H1 (cell line): Measurements from ENCODE around the gene SLC39A11. TPM values are rescaled to one million over a fixed set of nuclear protein-coding genes. Genes with fewer than 3 reads are reported as not detected.

Source experiments
- HDAC2 ChIP-seq, 2 experiments: fragments of 300-600 bp in 1 of 2; sonication (generic) in 1 of 2; IDR thresholded peaks; 2 replicates each; pipeline ENCODE4 v1.6.1; 2011 to 2012; ENCODE audit warnings: low read depth in 2 of 2, low read length in 2 of 2, mild to moderate bottlenecking in 2 of 2, moderate library complexity in 2 of 2, borderline replicate concordance in 1 of 2, inconsistent platforms in 1 of 2
- POLR2A ChIP-seq, 2 experiments: IDR thresholded peaks; 1 replicate in 1 of 2; 2 replicates in 1 of 2; pipeline ENCODE4 v1.6.1; 2011; ENCODE audit warnings: low read depth in 2 of 2, low read length in 2 of 2, mild to moderate bottlenecking in 2 of 2; ENCODE audit errors: control extremely low read depth in 1 of 2
- SP4 ChIP-seq: IDR thresholded peaks from 2 replicates; pipeline ENCODE4 v1.6.1; 2012; ENCODE audit warnings: low read length, inconsistent platforms
- YY1 ChIP-seq: IDR thresholded peaks from 2 replicates; pipeline ENCODE4 v1.6.1; 2011; ENCODE audit warnings: low read depth, mild to moderate bottlenecking, low read length
- ZNF274 ChIP-seq: IDR thresholded peaks from 2 replicates; pipeline ENCODE4 v1.7.0; 2012; ENCODE audit warnings: low read length, borderline replicate concordance; ENCODE audit errors: extremely low read depth
- polyA plus RNA-seq, 7 experiments: library from polyadenylated mRNA; depleted of rRNA in 3 of 7; stranded (reverse) in 5 of 7; unstranded in 2 of 7; fragments of >200 nt in 5 of 7; fragments of 200-250 nt in 2 of 7; gene quantifications; 1 replicate in 5 of 7; 2 replicates in 1 of 7; 4 replicates in 1 of 7; pipeline versions ENCODE4 v1.2.1 to v1.2.3, GENCODE V29; 2011 to 2013; ENCODE audit warnings: missing spikeins in 2 of 7, mixed read lengths in 2 of 7
- total RNA-seq: library from RNA; stranded (reverse); fragmentation: NEBNext Ultra II Directional; extraction: Animal tissue kit (Norgen Biotek cat#: 25700); gene quantifications from 2 replicates; pipeline ENCODE4 v1.2.1, GENCODE V29; 2021
- TF ChIP-seq, protein P1 (sequence below): IDR thresholded peaks from 2 replicates; pipeline ENCODE4 v1.6.1; 2012; ENCODE audit warnings: inconsistent platforms

The SLC39A11 gene
- total and polyA plus RNA-seq, 2 of the 8 experiments (the other 6 are each of a cell fraction or from before 2014, with no cell fraction given) = 12.2 to 19.6 TPM

DNA sequence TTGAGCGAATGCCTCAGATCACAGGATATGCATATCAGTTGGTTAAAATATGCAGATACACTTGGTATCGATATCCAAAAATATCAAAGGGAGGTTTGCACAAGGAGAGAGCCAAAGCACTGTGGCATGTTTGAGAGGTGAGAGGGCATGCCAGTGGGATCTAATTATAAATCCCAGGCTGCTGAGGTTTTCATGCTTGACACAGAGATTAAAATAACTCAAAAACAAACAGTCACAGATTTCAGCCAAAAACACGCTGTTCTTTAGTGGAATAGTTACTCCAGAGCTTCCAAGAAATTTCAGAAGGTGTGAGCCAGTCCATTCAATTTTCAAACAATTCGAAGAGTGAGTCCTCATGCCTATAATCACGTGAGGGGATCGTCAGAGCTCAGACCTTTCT lies 493.8 kb downstream of the SLC39A11 start (continued):
- no peak for TF ChIP-seq YY1
- TF ChIP-seq HDAC2 (IDR thresholded peaks at IDR 0.05; ENCODE audit: borderline replicate concordance in 1 of 2, low read depth in 2 of 2, low read length in 2 of 2) = no peak
- TF ChIP-seq, protein P1, sequence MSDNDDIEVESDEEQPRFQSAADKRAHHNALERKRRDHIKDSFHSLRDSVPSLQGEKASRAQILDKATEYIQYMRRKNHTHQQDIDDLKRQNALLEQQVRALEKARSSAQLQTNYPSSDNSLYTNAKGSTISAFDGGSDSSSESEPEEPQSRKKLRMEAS = no peak
- no peak for TF ChIP-seq SP4
- no peak for TF ChIP-seq POLR2A (IDR thresholded peaks at IDR 0.05; ENCODE audit: control extremely low read depth in 1 of 2, low read depth in 2 of 2, low read length in 2 of 2)
- TF ChIP-seq ZNF274 = no peak
